GM11168 (cell line): ENCODE results near the gene STIM1.
"Not testable (repeated sequence)": the region's sequence is repeated elsewhere in the genome, so short reads cannot be mapped to it uniquely, and the experiment has no call there.

Experiments
- in situ Hi-C: fragments of 300-500 bp; cut with MboI; formaldehyde crosslinking; loops from one replicate; pipeline ENCODE4 v1.12.0; 2022; ENCODE audit warnings: low sequenced_read_pairs; ENCODE audit not compliant: unreplicated experiment

The STIM1 gene

GRCh38 chr11:3849297-3849874 lies 6.1 kb upstream of the STIM1 start:
- in situ Hi-C loops: loop anchor here (5.0 kb wide), 1 partner anchor 218 kb away; no protein-coding TSS in a partner anchor

DNA sequence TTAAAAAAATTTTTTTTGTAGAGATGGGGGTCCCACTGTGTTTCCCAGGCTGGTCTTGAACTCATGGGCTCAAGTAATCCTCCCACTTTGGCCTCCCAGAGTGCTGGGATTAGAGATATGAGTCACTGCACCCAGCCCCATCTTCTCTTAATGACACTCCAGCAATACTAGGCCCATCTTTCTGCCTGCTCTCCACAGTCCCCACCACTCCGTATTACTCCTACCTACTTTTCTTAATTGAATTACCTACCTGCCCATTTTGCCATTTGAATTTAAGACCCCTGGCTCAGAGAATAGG lies 2.0 kb upstream of the STIM1 start:
- in situ Hi-C loops: loop anchor here (10.0 kb wide), 1 partner anchor 111 kb away; no protein-coding TSS in a partner anchor

DNA sequence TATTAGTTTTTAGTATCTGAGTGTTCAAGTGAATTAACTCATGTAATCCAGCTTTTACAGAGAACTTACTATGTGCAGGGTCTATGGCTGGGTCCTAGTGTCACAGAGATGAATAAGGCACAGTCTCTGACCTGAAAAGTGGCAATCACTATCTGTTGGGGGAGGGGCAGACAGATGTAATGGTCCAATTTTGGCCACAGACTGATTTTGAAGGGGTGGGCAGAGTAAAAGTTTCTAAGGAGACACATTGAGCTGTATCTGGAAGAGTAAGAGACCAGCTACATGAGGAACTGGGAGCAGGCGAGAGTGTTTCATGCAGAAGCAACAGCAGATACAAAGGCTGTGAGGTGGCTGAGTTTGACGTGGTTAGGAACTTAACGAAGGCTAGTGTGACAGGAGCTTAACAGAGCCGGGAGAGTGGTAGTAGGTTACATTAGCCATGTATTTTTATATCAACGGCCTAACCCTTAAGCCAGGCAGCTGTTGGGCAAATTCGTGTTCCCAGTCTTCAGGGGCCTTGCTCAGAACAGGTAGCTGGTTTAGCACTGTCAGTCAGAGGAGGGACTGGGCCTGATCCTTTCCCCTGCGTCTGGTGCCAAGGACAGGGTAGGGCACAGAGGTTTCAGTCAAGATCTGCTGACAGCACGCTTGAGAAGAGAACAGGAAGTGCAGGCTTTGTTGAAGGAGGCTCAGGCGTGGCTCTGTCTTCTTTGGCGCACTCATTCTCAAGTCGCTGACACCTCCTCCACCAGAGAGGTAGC lies 1.4 kb upstream of the STIM1 start:
- in situ Hi-C loops: loop anchor here (10.0 kb wide), 1 partner anchor 111 kb away; no protein-coding TSS in a partner anchor

GRCh38 chr11:3854660-3854976 lies 846 bp upstream of the STIM1 start:
- in situ Hi-C loops: loop anchor here (10.0 kb wide), 1 partner anchor 110 kb away; no protein-coding TSS in a partner anchor

DNA sequence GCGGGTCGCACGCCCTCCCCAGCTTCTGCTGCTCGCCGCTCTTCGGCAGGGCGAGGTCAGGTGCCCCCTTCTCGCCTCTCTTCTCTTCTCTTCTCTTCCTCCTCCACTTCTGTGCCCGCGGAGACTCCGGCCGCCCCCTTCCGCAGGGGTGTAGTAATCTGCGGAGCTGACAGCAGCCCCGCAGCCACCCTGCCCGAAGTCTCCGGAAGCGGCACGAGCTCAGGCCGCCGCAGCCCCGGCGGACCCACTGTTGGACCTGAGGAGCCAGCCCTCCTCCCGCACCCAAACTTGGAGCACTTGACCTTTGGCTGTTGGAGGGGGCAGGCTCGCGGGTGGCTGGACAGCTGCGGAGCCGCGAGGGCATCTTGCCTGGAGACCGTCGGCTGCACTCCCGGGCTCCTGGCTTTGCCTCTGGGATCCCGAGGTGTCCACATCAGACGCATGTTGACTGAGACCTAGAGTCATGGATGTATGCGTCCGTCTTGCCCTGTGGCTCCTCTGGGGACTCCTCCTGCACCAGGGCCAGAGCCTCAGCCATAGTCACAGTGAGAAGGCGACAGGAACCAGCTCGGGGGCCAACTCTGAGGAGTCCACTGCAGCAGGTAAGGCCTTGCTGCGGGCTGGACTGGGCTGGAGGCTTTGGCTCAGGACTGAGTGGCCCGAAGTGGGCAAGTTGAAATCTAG lies 486 bp downstream of the STIM1 start:
- in situ Hi-C loops: loop anchor here (10.0 kb wide), 1 partner anchor 109 kb away; no protein-coding TSS in a partner anchor

- in situ Hi-C loops: loop anchor here (10.0 kb wide), 1 partner anchor 108 kb away; no protein-coding TSS in a partner anchor
Measured at GRCh38 chr11:3856856-3857553, 1.5 kb downstream of the STIM1 start.

- in situ Hi-C loops: loop anchor here (10.0 kb wide), 1 partner anchor 107 kb away; no protein-coding TSS in a partner anchor
Measured at GRCh38 chr11:3857628-3858027, 2.2 kb downstream of the STIM1 start.

GRCh38 chr11:3859373-3859881 lies 4.0 kb downstream of the STIM1 start:
- in situ Hi-C loops: loop anchor here (10.0 kb wide), 1 partner anchor 105 kb away; no protein-coding TSS in a partner anchor

DNA sequence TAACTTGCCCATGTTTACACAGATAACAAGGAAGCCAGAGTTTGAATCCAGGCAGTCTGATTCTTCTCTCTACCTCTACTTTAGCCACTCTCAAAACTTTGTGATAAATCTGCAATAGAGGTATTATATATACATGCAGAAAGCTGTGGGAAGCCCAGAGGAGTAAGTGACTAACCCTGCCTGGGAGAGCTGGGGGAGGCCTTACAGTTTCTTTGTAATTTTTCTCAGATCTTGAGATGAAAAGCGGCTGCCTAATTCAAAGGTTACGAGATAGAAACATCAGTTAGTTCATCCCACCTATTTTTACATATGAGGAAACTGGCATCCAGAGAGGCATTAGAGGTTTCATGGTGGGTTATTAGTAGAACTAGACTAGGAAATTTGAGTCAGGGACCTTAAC lies 4.9 kb downstream of the STIM1 start:
- in situ Hi-C loops: no loop called here

DNA sequence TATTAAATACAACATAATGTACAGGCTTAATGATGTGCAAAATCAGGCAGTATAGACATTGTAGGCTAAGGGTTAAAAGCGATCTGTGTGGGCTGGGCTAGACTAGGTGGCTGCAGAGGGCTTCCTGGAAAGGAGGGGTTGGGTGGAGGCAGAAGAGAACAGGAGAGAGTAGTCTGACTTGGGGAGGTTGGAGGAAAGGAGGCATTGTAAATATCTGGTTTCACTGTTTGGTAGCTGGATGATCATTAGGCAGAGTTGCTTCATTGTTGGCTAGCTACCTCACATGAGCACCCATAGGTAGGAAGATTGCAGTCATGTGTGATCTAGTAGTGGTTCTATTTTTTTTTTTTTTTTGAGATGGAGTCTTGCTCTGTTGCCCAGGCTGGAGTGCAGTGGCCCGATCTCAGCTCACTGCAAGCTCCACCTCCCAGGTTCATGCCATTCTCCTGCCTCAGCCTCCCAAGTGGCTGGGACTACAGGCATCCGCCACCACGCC lies 5.5 kb downstream of the STIM1 start:
- in situ Hi-C loops: not testable (repeated sequence)

GRCh38 chr11:3861683-3862082 lies 6.2 kb downstream of the STIM1 start:
- in situ Hi-C loops: no loop called here

DNA sequence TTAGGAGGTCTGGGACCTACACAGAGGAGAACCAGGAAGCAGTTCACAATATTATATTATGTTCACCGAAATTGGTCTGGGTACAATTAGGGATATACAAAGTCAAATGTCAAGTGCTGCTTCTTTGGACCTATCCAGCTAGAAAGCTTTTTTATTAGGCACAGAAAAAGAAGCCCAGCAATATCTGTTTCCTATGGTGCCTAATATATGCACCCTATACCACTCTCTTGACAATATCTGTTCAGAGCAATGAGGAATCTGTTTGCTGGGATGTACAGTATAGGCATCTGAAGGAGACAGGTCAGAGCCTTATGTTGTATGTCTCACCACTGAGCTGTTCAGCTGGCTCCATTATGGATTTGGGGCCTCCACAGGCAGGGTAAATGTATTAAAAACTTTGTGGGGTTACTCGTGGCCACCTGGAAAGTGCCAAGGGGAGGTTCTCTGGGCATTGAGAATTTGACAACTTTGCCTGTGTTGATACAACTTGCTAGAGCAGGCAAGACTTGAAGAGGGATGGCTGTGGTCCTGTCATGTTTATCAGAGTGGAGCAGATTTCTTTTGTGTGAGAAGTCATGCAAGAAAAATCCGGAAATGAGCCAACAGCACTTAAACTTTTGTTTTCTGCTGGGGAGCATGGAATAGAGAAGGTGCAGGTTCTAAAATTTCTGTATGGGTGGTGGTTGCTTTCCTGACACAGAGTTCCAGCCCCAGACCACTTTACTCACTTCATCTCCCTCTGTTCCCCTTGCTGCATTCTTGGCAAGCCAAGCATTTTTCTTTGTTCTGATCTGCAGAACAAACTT lies 10.1 kb downstream of the STIM1 start:
- in situ Hi-C loops: no loop called here

- in situ Hi-C loops: no loop called here
Measured at GRCh38 chr11:3866206-3866605, 10.7 kb downstream of the STIM1 start.

GRCh38 chr11:3866836-3867208 lies 11.4 kb downstream of the STIM1 start:
- in situ Hi-C loops: no loop called here

DNA sequence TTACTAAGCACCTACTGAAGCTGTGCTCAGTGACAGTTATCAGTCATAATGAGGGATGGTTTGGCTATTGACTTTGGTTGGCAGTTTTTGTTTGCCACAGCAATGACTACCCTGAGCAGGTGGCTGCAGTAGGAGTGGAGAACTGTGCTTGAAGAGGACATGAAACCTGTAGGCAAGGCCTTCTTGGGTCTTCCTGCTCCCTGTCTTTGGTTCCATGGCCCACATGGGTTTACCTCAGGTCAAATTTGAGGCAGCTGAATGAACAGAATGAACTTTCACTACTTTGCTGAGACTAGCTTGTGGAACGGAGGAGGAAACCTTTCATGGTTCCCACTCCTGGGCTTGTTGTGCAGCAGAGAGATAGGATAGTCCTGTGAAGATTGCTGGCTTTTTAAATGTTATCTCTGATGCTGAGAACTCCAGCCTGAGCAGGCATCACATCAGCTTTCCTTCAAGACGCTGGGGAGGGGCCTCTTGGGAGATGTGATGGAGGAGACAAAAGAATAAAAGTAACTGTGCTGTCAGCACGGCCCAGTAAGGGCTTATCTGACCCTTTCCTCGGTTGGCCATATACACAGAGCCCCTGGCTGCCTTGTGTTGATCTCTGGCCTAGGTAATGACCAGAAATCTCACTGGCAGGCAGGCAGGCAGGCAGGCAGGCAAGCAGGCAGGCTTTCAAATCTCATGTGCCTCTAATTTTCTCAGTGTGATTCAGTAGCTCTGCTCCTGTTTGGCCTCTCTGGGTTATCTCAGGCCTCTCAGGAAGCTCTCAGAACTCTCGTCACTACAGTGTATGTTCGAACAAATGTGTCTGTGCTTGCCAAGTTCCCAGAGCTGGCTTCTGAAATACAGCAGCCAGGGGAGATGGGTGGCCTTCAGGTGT lies 12.0 kb downstream of the STIM1 start:
- in situ Hi-C loops: no loop called here

DNA sequence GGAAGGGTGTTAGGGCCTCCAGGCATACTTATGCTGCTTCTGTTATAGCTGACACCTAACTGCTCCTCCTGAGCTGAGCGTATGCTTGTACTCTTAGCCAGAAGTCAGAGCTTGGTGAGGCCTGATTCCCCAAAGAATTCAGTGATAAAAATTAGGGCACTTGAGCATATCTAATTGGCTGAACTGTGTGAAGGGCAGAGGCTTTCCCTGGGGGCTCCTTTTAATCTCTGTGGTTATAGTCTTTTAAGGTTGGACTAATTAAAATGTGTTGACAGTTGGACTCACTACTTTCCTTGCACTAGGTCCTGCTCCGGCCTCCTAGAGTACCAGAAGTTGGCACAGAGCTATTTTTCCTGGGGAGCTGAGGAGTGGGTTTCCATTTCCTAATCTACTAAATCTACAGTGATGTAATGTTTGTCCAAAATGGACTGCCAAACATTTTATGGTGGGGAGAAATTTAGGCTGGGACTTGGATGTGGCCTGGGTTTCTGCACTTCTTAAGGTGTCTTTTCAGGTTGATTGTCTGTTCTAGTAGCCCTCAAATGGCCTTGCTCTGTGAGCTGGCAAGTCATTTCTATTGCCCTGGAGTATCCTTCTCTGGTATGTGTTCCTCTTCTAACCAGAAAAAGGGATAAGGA lies 18.4 kb downstream of the STIM1 start:
- in situ Hi-C loops: no loop called here

- in situ Hi-C loops: no loop called here
Measured at GRCh38 chr11:3876613-3877012, 21.1 kb downstream of the STIM1 start.
